NT2/D1 (cell line): ENCODE measurements around the gene FGG.

ENCODE experiments used
- DNase-seq: peaks from one replicate; pipeline ENCODE4 v3.0.0-alpha.2; 2011; ENCODE audit warnings: low read depth, low spot score
- H3K27me3 ChIP-seq: 2 replicates; pipeline ENCODE4 v1.6.0; 2011; ENCODE audit warnings: mild to moderate bottlenecking; ENCODE audit not compliant: insufficient read length, insufficient read depth
- H3K36me3 ChIP-seq: 2 replicates; pipeline ENCODE4 v1.6.1; 2011; ENCODE audit warnings: mild to moderate bottlenecking, low read length, mixed read lengths; ENCODE audit not compliant: insufficient read depth, insufficient read length
- H3K4me1 ChIP-seq: 2 replicates; pipeline ENCODE4 v1.5.1; 2011; ENCODE audit not compliant: insufficient read depth, insufficient read length
- H3K4me3 ChIP-seq: 2 replicates; pipeline ENCODE4 v1.5.1; 2011; ENCODE audit warnings: low read depth; ENCODE audit not compliant: insufficient read length
- H3K9ac ChIP-seq: 2 replicates; pipeline ENCODE4 v1.6.0; 2011; ENCODE audit warnings: low read depth; ENCODE audit not compliant: insufficient read length
- H3K9me3 ChIP-seq: 2 replicates; pipeline ENCODE4 v1.5.1; 2011; ENCODE audit warnings: mild to moderate bottlenecking, low read length; ENCODE audit not compliant: insufficient read depth
- SUZ12 ChIP-seq: IDR thresholded peaks from 2 replicates; pipeline ENCODE4 v1.6.1; 2011; ENCODE audit not compliant: insufficient read length, insufficient read depth; ENCODE audit errors: extremely low read depth
- YY1 ChIP-seq: IDR thresholded peaks from 2 replicates; pipeline ENCODE4 v1.6.1; 2011; ENCODE audit not compliant: insufficient read length, insufficient read depth
- ZNF274 ChIP-seq: IDR thresholded peaks from 2 replicates; pipeline ENCODE4 v1.6.1; 2011; ENCODE audit warnings: mild to moderate bottlenecking, low read depth, low read length

Gene FGG

DNA sequence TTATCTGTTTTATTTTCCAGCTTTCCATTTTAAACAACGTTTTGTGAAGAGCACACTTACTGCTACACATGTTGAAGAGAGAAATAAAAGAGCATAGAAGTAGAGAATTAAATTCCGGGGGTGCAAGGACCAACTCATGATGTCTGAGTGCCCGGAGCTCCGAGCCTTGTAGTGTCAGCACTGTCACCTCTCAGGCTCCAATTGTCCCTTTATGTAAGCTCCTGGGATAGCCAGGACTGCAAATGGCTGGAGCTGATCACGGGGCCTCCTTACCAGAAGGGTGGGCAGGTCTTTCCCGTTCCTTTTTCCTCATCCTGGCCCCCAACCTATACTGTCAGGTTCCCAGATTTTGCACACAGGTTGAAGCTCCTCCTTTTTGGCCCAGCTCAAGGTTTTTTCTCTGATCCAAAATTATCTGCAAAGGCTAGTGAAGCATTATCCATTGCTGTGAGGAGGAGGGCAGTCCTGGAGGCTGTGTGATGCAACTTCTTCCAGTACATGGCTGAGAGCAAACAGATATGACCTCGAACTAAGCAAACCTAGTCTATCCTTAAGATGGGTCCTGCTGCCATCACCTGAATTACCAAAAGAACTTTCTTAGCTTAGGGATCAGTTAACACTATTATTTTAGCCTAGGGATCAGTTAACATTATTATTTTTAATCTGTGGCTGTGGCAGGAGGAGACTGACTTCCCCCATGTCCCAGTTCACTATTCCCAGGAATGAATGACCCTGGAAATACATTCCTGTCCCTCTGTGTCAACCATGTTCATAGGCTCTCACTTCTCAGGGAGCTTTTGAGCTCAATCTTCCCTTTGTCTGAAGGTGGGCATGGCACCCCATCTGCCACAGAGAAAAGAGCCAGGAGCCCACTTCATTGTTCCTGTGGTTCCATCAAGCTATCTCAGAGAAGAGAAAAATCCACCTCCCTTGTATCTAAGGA is at the start of gene FGG:
Gene FGG (minus strand): TSS at position 185 of the 943 bp plus-strand sequence. CDS start 47 bp downstream, at position 138.
- H3K9ac ChIP-seq = no peak within 1 kb of the TSS
- TF ChIP-seq ZNF274 = no peak
- TF ChIP-seq SUZ12 = no peak
- TF ChIP-seq YY1 = no peak
- no peaks in the 10 kb centered on the region for H3K36me3 ChIP-seq
- H3K4me1 ChIP-seq = no peaks in the 10 kb centered on the region
- no peaks in the 10 kb centered on the region for H3K9me3 ChIP-seq
- no peak for DNase-seq
- H3K27me3 ChIP-seq = no peaks in the 10 kb centered on the region
- H3K4me3 ChIP-seq = no peak within 1 kb of the TSS

- Histone ChIP-seq H3K4me3 (no peak overlapping the region), H3K9me3 (no peaks in the 10 kb centered on the region), H3K4me1 (no peaks in the 10 kb centered on the region), H3K9ac (no peak overlapping the region), H3K36me3 (no peaks in the 10 kb centered on the region), H3K27me3 (no peaks in the 10 kb centered on the region)
- DNase-seq = no peak
- TF ChIP-seq SUZ12 (no peak), YY1 (no peak), ZNF274 (no peak)
Measured at GRCh38 chr4:154660052-154660451, 47.6 kb upstream of the FGG start.

DNA sequence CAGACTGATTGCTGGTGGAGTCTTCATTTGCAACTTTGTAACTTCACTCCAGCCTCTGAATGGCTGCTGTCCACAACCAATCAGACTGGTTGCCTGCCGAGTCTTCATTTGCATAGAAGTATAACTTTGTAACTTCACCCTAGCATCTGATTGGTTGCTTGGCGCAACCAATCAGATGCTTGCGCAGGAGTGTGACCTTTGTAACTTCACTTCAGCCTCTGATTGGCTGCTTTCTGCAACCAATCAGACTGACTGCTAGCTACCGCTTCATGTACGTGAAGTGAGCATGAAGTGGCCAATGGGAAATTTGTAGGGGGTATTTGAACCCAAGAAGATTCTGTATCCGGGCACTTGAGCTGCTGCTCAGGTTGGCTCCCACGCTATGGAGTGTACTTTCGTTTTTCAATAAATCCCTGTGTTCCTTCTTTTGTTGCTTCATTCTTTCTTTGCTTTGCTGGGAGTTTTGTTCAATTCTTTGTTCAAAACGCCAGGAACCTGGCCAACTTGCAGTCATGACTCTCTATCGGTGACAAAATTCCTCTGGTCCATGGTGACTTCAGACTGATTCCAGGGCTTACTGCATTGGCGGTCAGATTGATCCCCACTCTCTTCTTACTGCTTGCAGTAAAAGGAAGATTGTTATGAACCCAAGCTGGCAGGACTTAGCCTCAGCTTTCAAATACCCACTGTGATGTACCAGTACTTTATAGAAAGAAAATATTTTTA is 46.4 kb upstream of the FGG start:
- no peak for TF ChIP-seq SUZ12
- no peak for TF ChIP-seq YY1
- no peak for TF ChIP-seq ZNF274
- no peaks in the 10 kb centered on the region for H3K27me3 ChIP-seq
- no peak overlapping the region for H3K4me3 ChIP-seq
- DNase-seq = no peak
- H3K36me3 ChIP-seq = no peaks in the 10 kb centered on the region
- H3K4me1 ChIP-seq = no peaks in the 10 kb centered on the region
- no peak overlapping the region for H3K9ac ChIP-seq
- no peaks in the 10 kb centered on the region for H3K9me3 ChIP-seq

DNA sequence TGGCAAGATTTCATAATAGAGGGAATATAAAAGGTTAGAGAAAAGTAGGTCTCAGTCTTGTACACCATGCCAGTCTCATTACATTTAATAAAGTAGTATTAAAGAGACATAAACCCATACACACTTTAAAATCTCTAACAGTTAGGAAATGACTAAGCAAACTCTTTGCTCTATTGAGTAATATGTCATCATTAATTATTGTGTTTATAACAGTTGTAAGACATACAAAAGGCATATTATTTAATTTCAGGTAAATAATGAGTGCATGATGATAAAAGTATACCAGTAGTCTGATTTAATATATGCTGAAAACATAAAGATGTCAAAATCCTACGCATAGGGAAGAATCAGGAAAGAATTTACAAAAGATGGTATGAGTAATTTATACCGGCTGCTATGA is 31.0 kb upstream of the FGG start:
- H3K9me3 ChIP-seq = no peaks in the 10 kb centered on the region
- no peak for DNase-seq
- H3K27me3 ChIP-seq = no peaks in the 10 kb centered on the region
- TF ChIP-seq ZNF274 (no peak), SUZ12 (no peak), YY1 (no peak)
- no peaks in the 10 kb centered on the region for H3K36me3 ChIP-seq
- H3K4me3 ChIP-seq = no peak overlapping the region
- H3K4me1 ChIP-seq = no peaks in the 10 kb centered on the region
- H3K9ac ChIP-seq = no peak overlapping the region

DNA sequence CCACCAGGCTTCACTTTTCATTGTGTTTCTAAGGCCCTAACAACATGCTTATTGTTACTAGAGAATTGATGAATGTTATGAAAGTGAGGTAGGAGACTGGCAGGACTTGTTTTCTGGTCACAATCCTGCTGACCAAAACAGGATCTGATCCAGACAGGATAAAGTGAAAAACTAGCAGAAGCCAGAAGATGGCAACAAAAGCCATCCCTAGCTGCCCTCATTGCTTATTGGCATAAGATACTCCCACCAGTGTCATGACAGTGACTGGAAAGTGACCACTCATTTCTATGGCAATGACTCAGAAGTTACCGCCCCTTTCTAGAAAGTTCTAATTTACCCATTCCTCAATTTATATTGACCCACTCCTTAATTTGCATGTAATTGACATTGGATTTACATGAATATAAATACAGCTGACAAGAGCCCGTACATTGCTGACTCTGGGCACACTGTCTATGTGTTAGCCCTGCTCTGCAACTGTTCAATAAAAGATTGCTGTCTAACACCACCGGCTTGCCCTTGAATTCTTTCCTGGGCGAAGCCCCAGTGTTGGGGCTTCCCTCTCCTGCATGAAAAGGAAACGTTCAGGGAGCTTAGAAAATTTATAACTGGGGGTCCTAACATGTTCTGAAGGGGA is 30.0 kb upstream of the FGG start:
- TF ChIP-seq SUZ12 = no peak
- TF ChIP-seq YY1 = no peak
- TF ChIP-seq ZNF274 = no peak
- H3K4me3 ChIP-seq = no peak overlapping the region
- no peak for DNase-seq
- H3K9ac ChIP-seq = no peak overlapping the region
- H3K9me3 ChIP-seq = no peaks in the 10 kb centered on the region
- no peaks in the 10 kb centered on the region for H3K36me3 ChIP-seq
- H3K27me3 ChIP-seq = no peaks in the 10 kb centered on the region
- H3K4me1 ChIP-seq = no peaks in the 10 kb centered on the region

DNA sequence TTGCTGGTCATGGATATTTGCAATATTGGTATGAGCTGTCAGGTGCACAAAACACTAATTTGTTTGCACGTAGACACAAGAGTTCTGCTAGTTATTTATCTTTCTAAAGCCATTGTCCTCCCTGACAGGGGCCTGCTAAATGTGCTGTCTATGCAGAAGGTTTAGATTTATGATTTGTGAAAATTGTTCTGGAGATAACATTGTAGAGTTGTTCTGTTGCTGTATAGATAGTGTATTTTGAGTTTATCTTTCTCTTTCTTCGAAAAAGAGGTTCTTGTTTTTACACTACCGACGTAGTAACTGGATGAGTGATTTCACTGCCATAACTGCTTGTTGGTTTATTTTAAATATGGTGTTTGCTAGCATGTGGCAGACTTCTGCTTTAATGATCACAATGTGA is 28.5 kb upstream of the FGG start:
- H3K36me3 ChIP-seq = no peaks in the 10 kb centered on the region
- H3K9me3 ChIP-seq = no peaks in the 10 kb centered on the region
- H3K4me3 ChIP-seq = no peak overlapping the region
- no peaks in the 10 kb centered on the region for H3K27me3 ChIP-seq
- TF ChIP-seq ZNF274 (no peak), SUZ12 (no peak), YY1 (no peak)
- H3K9ac ChIP-seq = no peak overlapping the region
- no peak for DNase-seq
- H3K4me1 ChIP-seq = no peaks in the 10 kb centered on the region

DNA sequence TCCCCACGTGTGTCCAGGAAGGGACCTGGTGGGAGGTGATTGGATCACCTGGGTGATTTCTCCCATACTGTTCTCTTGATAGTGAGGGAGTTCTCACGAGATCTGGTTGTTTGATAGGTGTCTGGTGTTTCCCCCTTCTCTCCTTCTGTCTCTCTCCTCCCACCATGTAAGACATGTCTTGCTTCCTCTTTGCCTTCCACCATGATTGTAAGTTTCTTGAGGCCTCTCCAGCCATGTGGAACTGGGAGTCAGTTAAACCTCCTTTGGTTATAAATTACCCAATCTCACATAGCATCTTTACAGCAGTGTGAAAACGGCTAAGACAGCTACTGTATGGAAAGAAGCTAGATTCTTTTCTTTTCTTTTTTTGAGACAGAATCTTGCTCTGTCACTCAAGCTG is 21.6 kb upstream of the FGG start:
- no peak for DNase-seq
- no peaks in the 10 kb centered on the region for H3K4me1 ChIP-seq
- no peaks in the 10 kb centered on the region for H3K9me3 ChIP-seq
- H3K27me3 ChIP-seq = no peaks in the 10 kb centered on the region
- H3K36me3 ChIP-seq = no peaks in the 10 kb centered on the region
- TF ChIP-seq SUZ12 = no peak
- TF ChIP-seq YY1 = no peak
- no peak for TF ChIP-seq ZNF274
- no peak overlapping the region for H3K4me3 ChIP-seq
- no peak overlapping the region for H3K9ac ChIP-seq
